Cardiac muscle cell (in vitro differentiated cells and primary cell): ENCODE data around the gene PIEZO2. TPM values are rescaled to one million over a fixed set of nuclear protein-coding genes. Genes with fewer than 3 reads are reported as not detected.

ENCODE experiments used
- DNase-seq, 2 donors: peaks; one replicate each; pipeline versions ENCODE4 v3.0.0 to v3.0.0-alpha.2; 2010 to 2017; ENCODE audit warnings: low read depth in 1 of 2, low spot score in 1 of 2
- H3K27ac ChIP-seq: fragments of 200-600 bp; sonication (generic); 2 replicates; pipeline ENCODE4 v1.5.1; 2016
- H3K27me3 ChIP-seq: fragments of 200-600 bp; sonication (generic); 2 replicates; pipeline ENCODE4 v1.6.0; 2016; ENCODE audit warnings: control low read depth
- H3K36me3 ChIP-seq: fragments of 200-600 bp; sonication (generic); 2 replicates; pipeline ENCODE4 v1.5.1; 2016; ENCODE audit warnings: control low read depth
- H3K4me1 ChIP-seq: fragments of 200-600 bp; sonication (generic); 2 replicates; pipeline ENCODE4 v1.8.1; 2017; ENCODE audit warnings: low read depth, mild to moderate bottlenecking, mixed run types
- H3K4me3 ChIP-seq: fragments of 200-600 bp; sonication (generic); 2 replicates; pipeline ENCODE4 v1.5.1; 2016; ENCODE audit warnings: mild to moderate bottlenecking
- H3K9me3 ChIP-seq: fragments of 200-600 bp; sonication (generic); 2 replicates; pipeline ENCODE4 v1.5.1; 2017; ENCODE audit warnings: low read depth, mild to moderate bottlenecking, control low read depth
- CTCF ChIP-seq: IDR thresholded peaks from 2 replicates; pipeline ENCODE4 v1.5.1; 2012; ENCODE audit warnings: low read depth, mild to moderate bottlenecking, low read length
- polyA plus RNA-seq: library from polyadenylated mRNA; unstranded; fragments of >200 nt; fragmentation: Nextera tagmentation; extraction: Ambion mirVana; gene quantifications from 2 replicates; pipeline ENCODE4 v1.2.1, GENCODE V29; 2016
- total RNA-seq: library from RNA; depleted of rRNA; stranded (reverse); fragments of >200 nt; gene quantifications from 2 replicates; pipeline ENCODE4 v1.2.3, GENCODE V29; 2016

The PIEZO2 gene
- total and polyA plus RNA-seq, 2 experiments from 2014 or later, result 0.04 to 0.69 TPM

DNA sequence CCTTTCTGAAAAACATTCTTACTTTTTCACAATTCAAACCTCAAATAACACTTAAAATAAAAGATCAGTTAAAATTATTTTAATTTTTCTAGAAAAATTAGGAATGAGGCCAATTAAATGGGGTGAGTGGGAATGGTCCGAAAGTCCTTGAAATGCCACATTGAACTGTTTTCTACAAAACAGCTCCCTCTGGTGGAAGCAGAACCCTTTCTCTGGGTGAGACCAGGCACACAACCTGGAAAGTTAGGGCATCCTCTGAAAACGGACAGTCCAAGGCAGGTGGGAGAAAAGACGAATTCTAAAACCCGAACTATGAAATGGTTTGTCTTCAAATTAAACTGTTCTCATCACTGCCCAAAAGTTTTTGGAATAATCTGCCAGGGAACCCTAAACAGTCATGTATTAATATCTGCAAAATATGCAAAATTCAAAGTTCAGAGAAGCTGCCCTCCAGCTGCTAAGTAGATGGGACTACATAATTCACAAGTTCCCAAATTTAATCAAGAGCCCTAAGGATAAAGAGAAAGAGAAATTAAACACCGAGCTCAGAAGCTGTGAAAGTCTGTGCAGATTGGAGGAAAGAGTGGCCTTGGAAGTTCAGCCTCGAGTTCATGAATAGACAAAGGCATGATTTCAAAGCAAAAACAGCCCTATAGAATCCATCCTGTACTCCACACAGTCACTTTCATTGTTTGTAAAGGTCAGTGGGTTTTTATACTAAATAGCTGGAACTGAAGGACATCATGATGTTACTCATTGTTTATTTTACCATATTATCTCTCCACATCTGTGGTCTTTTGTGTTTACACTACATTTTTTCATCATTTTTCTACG lies 108.3 kb downstream of the PIEZO2 start:
- H3K4me3 ChIP-seq, result no peak overlapping the region
- no peak overlapping the region for H3K27ac ChIP-seq
- no peaks in the 10 kb centered on the region for H3K4me1 ChIP-seq
- H3K36me3 ChIP-seq, result no peaks in the 10 kb centered on the region
- DNase-seq, result peak; percentile 69 to 77
- H3K9me3 ChIP-seq, result no peaks in the 10 kb centered on the region
- H3K27me3 ChIP-seq, result no peaks in the 10 kb centered on the region
- TF ChIP-seq CTCF, result peak; percentile 82

GRCh38 chr18:11040359-11040758 lies 109.0 kb downstream of the PIEZO2 start:
- DNase-seq, result no peak
- Histone ChIP-seq H3K4me3 (no peak overlapping the region), H3K36me3 (no peaks in the 10 kb centered on the region), H3K4me1 (no peaks in the 10 kb centered on the region), H3K27me3 (no peaks in the 10 kb centered on the region), H3K27ac (no peak overlapping the region), H3K9me3 (no peaks in the 10 kb centered on the region)
- TF ChIP-seq CTCF, result no peak

DNA sequence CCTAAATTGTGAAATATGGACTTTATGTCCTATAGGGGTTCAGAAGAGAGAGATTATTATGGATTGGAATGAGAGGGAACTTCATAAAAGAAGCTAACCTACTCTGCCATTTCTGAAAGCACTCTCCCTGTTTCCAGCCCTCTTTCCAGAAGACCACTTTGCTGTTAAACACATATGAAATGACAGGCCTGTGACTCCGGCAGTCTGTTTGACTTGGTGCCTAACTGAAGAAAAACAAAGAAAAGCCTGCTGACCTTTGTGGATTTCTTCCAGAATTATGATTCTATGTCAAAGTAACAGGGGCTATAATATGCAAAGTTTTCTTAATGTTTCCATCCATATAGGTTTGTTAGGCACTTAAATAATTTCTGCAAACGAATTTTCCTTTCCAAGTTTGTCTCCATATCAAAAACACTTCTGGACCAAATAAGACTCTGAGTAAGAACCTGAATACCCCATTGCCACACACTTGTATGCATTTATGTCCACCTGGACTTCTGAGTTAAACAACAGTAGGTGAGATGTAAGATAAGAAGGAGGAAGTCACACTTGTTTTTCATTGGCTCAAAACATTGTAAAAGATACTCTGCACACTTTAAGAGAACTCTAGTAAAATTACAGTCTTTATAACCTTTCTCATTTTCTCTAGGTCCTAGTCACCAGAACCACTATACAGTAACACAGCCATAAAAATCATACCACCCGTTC lies 111.7 kb downstream of the PIEZO2 start:
- H3K9me3 ChIP-seq, result no peaks in the 10 kb centered on the region
- no peaks in the 10 kb centered on the region for H3K4me1 ChIP-seq
- H3K36me3 ChIP-seq, result no peaks in the 10 kb centered on the region
- no peak for TF ChIP-seq CTCF
- H3K4me3 ChIP-seq, result no peak overlapping the region
- no peak for DNase-seq
- H3K27ac ChIP-seq, result no peak overlapping the region
- no peaks in the 10 kb centered on the region for H3K27me3 ChIP-seq

DNA sequence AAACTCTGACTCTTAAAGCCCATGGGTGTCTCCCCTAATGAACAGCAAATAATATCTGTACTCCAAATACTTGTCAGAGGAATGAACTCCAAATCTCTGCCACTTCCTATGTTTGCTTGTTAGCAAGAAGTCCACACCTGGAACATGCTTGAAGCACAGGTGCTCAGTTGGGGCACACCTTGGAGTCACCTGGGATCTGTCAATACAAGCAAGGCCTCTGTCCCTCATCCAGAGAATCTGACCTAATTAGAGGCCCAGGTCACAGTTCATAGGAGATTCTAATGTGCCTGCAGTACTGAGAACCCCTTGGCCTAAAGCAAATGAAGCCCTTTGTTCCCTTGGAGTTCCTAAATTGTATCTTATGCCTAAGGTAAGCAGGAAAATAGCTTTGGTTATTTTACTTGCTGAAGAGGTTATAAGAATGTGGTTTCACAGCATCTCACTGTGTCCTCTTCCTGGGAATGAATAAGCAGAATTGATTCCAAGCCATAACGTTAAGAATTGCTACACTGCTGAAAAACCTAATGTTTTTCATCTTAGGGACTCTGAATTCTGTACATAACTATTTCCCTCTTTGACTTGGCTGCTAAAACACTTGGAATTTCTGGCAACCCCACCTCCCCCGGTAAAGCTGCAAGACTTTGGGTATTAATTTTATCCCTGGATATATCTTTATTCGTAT lies 113.4 kb downstream of the PIEZO2 start:
- no peak for TF ChIP-seq CTCF
- no peaks in the 10 kb centered on the region for H3K36me3 ChIP-seq
- no peaks in the 10 kb centered on the region for H3K9me3 ChIP-seq
- no peaks in the 10 kb centered on the region for H3K27me3 ChIP-seq
- H3K4me1 ChIP-seq, result no peaks in the 10 kb centered on the region
- peak in 1 of 2 donors; percentile 45 for DNase-seq
- H3K27ac ChIP-seq, result no peak overlapping the region
- H3K4me3 ChIP-seq, result no peak overlapping the region

DNA sequence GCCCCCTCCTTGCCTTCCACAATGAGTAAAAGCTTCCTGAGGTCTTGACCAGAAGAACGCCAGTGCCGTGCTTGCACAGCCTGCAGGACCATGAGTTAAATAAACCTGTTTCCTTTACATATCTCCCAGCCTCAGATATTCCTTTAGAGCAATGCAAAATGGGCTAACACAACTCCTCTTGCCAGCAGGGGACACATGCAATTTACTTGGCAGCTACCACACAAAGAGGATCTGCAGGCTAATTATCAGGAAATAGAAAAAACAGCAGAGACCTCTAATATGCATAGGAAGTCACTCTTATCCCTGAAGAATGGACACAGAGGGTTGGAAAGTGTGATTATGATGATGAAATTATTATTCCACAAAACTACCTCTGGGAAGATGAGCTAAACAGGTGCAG lies 114.0 kb downstream of the PIEZO2 start:
- no peak for DNase-seq
- Histone ChIP-seq H3K9me3 (no peaks in the 10 kb centered on the region), H3K4me1 (no peaks in the 10 kb centered on the region), H3K4me3 (no peak overlapping the region), H3K36me3 (no peaks in the 10 kb centered on the region), H3K27me3 (no peaks in the 10 kb centered on the region), H3K27ac (no peak overlapping the region)
- TF ChIP-seq CTCF, result no peak
